ENCODE results near the gene DCAF6.

The DCAF6 gene

GRCh38 chr1:167968569-167968968, 32.1 kb downstream of the DCAF6 start:
- no peak for DNase-seq

- no peak for DNase-seq
These were observed 37.3 kb downstream of the DCAF6 start for GRCh38 chr1:167973832-167974231.

GRCh38 chr1:167974698-167975097, 38.2 kb downstream of the DCAF6 start:
- no peak for DNase-seq

- DNase-seq = no peak
These were observed 40.8 kb downstream of the DCAF6 start for GRCh38 chr1:167977245-167977644.

- DNase-seq = no peak
These were observed 45.5 kb downstream of the DCAF6 start for GRCh38 chr1:167981933-167982332.

- DNase-seq = no peak
These were observed 47.4 kb downstream of the DCAF6 start for GRCh38 chr1:167983797-167984420.

- peak; percentile 7 for DNase-seq
These were observed 48.5 kb downstream of the DCAF6 start for GRCh38 chr1:167984886-167985489.

- DNase-seq = no peak
These were observed 50.7 kb downstream of the DCAF6 start for GRCh38 chr1:167987174-167987573.

GRCh38 chr1:167991546-167991945, 55.1 kb downstream of the DCAF6 start:
- no peak for DNase-seq

- DNase-seq = no peak
These were observed 57.2 kb downstream of the DCAF6 start for GRCh38 chr1:167993720-167994119.

GRCh38 chr1:167994560-167994959, 58.1 kb downstream of the DCAF6 start:
- DNase-seq = no peak

- no peak for DNase-seq
These were observed 58.6 kb downstream of the DCAF6 start for GRCh38 chr1:167995038-167995437.

- no peak for DNase-seq
These were observed 59.8 kb downstream of the DCAF6 start for GRCh38 chr1:167996266-167996665.

- no peak for DNase-seq
These were observed 60.6 kb downstream of the DCAF6 start for GRCh38 chr1:167997037-167997575.

- no peak for DNase-seq
These were observed 63.4 kb downstream of the DCAF6 start for GRCh38 chr1:167999877-168000276.

- no peak for DNase-seq
These were observed 64.2 kb downstream of the DCAF6 start for GRCh38 chr1:168000656-168001055.

GRCh38 chr1:168001213-168001612, 64.7 kb downstream of the DCAF6 start:
- DNase-seq = no peak

GRCh38 chr1:168004531-168004930, 68.0 kb downstream of the DCAF6 start:
- no peak for DNase-seq

- no peak for DNase-seq
These were observed 69.0 kb downstream of the DCAF6 start for GRCh38 chr1:168005529-168005928.

- DNase-seq = no peak
These were observed 71.2 kb downstream of the DCAF6 start for GRCh38 chr1:168007691-168008090.

GRCh38 chr1:168008595-168008994, 72.1 kb downstream of the DCAF6 start:
- no peak for DNase-seq

GRCh38 chr1:168009322-168009721, 72.8 kb downstream of the DCAF6 start:
- no peak for DNase-seq

- no peak for DNase-seq
These were observed 82.9 kb downstream of the DCAF6 start for GRCh38 chr1:168019407-168019806.

GRCh38 chr1:168031198-168031597, 94.7 kb downstream of the DCAF6 start:
- no peak for DNase-seq

GRCh38 chr1:168031627-168032026, 95.1 kb downstream of the DCAF6 start:
- DNase-seq = no peak
